Measurements from ENCODE around the gene GRIP2.

The GRIP2 gene

DNA sequence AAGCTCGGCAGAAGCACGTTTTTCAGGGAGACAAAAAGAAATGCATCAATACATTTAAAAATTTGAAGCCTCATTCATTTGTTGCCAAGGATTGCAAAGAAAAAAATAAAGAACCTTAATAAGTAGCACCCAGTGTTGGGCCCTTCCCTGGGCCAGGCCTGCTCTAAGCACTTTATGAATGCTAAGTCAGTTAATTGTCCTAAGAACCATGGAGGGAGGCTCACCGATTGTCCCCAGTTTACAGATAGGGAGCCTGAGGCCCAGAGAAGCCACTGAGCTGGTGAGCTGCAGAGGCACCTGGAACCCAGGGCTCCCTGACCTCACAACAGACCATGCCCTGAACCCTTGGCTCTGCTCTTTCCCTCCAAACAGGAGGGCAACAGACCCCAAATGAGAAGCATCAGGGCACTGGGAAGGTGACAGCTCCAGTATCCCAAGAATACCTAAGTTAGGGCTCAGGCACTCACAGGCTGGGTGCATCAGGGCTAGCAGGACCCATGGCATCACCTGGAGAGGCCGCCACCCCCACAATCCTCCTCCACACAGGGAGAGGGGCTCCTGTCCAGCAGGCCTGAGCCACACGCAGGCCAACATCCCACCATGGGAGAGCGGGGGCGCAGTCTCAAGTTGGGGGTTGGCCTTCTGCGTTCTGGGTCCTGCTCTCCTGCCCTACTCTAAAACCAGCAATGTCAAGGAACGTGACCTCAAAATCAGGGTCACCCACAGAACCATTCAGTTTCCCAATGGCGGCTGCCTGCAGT is 3.9 kb downstream of the GRIP2 start:
- H3K79me2 ChIP-seq (ENCODE audit: insufficient read depth, low read length), result no peaks in the 10 kb centered on the region
- H3K4me3 ChIP-seq (ENCODE audit: insufficient read depth, low read length, poor library complexity, severe bottlenecking), result no peak overlapping the region
- H3F3A ChIP-seq (ENCODE audit: insufficient read depth), result no peaks in the 10 kb centered on the region
- H3K36me3 ChIP-seq (ENCODE audit: low read length), result no peaks in the 10 kb centered on the region
- no peak overlapping the region for H2AFZ ChIP-seq (ENCODE audit: low read depth, low read length, severe bottlenecking)
- H3K4me2 ChIP-seq (ENCODE audit: low read depth, low read length, poor library complexity, severe bottlenecking), result no peak overlapping the region
- no peaks in the 10 kb centered on the region for H4K20me1 ChIP-seq (ENCODE audit: low read depth, low read length)
- TF ChIP-seq, protein P1, sequence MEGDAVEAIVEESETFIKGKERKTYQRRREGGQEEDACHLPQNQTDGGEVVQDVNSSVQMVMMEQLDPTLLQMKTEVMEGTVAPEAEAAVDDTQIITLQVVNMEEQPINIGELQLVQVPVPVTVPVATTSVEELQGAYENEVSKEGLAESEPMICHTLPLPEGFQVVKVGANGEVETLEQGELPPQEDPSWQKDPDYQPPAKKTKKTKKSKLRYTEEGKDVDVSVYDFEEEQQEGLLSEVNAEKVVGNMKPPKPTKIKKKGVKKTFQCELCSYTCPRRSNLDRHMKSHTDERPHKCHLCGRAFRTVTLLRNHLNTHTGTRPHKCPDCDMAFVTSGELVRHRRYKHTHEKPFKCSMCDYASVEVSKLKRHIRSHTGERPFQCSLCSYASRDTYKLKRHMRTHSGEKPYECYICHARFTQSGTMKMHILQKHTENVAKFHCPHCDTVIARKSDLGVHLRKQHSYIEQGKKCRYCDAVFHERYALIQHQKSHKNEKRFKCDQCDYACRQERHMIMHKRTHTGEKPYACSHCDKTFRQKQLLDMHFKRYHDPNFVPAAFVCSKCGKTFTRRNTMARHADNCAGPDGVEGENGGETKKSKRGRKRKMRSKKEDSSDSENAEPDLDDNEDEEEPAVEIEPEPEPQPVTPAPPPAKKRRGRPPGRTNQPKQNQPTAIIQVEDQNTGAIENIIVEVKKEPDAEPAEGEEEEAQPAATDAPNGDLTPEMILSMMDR (IDR thresholded peaks at IDR 0.05; ENCODE audit: insufficient read depth, low read length, poor library complexity, severe bottlenecking), result no peak
- TF ChIP-seq EZH2phosphoT487 (conservative IDR thresholded peaks at IDR 0.05; ENCODE audit: low read length), result no peak
- H3K27me3 ChIP-seq (ENCODE audit: low read length), result no peaks in the 10 kb centered on the region
- H3K9ac ChIP-seq (ENCODE audit: low read length), result no peak overlapping the region
- no peak overlapping the region for H3K27ac ChIP-seq (ENCODE audit: low read depth, low read length)
- no peaks in the 10 kb centered on the region for H3K9me3 ChIP-seq (ENCODE audit: insufficient read depth, low read length)
- no peaks in the 10 kb centered on the region for H3K9me2 ChIP-seq (replicated peaks; ENCODE audit: insufficient read depth, low read length)

DNA sequence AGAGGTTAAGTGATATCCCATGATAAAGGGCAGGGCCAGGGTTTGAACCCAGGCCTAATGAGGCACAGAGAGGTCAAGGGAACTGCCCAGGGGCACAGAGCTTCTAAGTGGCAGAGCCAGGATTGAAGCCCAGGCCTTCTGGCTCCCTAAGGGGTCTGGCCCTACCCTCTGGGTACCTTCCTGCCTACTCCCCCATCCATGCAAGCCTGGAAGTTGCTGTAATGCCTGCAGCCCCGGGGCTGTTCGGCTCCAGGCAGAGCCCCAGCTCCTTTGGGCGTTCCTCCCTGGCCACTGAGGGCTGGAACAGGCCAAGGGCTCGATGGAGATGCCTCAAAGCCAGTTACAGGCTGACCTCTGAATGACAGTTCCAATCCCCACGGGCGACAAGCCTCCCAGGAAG is 4.5 kb downstream of the GRIP2 start:
- H3K4me2 ChIP-seq (ENCODE audit: low read depth, low read length, poor library complexity, severe bottlenecking), result no peak overlapping the region
- no peak overlapping the region for H2AFZ ChIP-seq (ENCODE audit: low read depth, low read length, severe bottlenecking)
- H3K9me3 ChIP-seq (ENCODE audit: insufficient read depth, low read length), result no peaks in the 10 kb centered on the region
- H4K20me1 ChIP-seq (ENCODE audit: low read depth, low read length), result no peaks in the 10 kb centered on the region
- no peaks in the 10 kb centered on the region for H3K27me3 ChIP-seq (ENCODE audit: low read length)
- no peak overlapping the region for H3K4me3 ChIP-seq (ENCODE audit: insufficient read depth, low read length, poor library complexity, severe bottlenecking)
- no peaks in the 10 kb centered on the region for H3F3A ChIP-seq (ENCODE audit: insufficient read depth)
- H3K79me2 ChIP-seq (ENCODE audit: insufficient read depth, low read length), result no peaks in the 10 kb centered on the region
- no peaks in the 10 kb centered on the region for H3K36me3 ChIP-seq (ENCODE audit: low read length)
- H3K9ac ChIP-seq (ENCODE audit: low read length), result no peak overlapping the region
- TF ChIP-seq, protein P1 (IDR thresholded peaks at IDR 0.05; ENCODE audit: insufficient read depth, low read length, poor library complexity, severe bottlenecking), result no peak
- no peak for TF ChIP-seq EZH2phosphoT487 (conservative IDR thresholded peaks at IDR 0.05; ENCODE audit: low read length)
- no peak overlapping the region for H3K27ac ChIP-seq (ENCODE audit: low read depth, low read length)
- no peaks in the 10 kb centered on the region for H3K9me2 ChIP-seq (replicated peaks; ENCODE audit: insufficient read depth, low read length)

GRCh38 chr3:14534516-14535191 is 5.5 kb downstream of the GRIP2 start:
- no peak overlapping the region for H2AFZ ChIP-seq (ENCODE audit: low read depth, low read length, severe bottlenecking)
- TF ChIP-seq, protein P1 (IDR thresholded peaks at IDR 0.05; ENCODE audit: insufficient read depth, low read length, poor library complexity, severe bottlenecking), result no peak
- no peak for TF ChIP-seq EZH2phosphoT487 (conservative IDR thresholded peaks at IDR 0.05; ENCODE audit: low read length)
- H3K9ac ChIP-seq (ENCODE audit: low read length), result no peak overlapping the region
- H3K4me2 ChIP-seq (ENCODE audit: low read depth, low read length, poor library complexity, severe bottlenecking), result no peak overlapping the region
- no peaks in the 10 kb centered on the region for H3K36me3 ChIP-seq (ENCODE audit: low read length)
- H3K79me2 ChIP-seq (ENCODE audit: insufficient read depth, low read length), result no peaks in the 10 kb centered on the region
- H3K27ac ChIP-seq (ENCODE audit: low read depth, low read length), result no peak overlapping the region
- no peaks in the 10 kb centered on the region for H4K20me1 ChIP-seq (ENCODE audit: low read depth, low read length)
- no peaks in the 10 kb centered on the region for H3F3A ChIP-seq (ENCODE audit: insufficient read depth)
- H3K27me3 ChIP-seq (ENCODE audit: low read length), result no peaks in the 10 kb centered on the region
- no peaks in the 10 kb centered on the region for H3K9me2 ChIP-seq (replicated peaks; ENCODE audit: insufficient read depth, low read length)
- H3K4me3 ChIP-seq (ENCODE audit: insufficient read depth, low read length, poor library complexity, severe bottlenecking), result no peak overlapping the region
- H3K9me3 ChIP-seq (ENCODE audit: insufficient read depth, low read length), result no peaks in the 10 kb centered on the region

All from SU-DHL-6 (cell line).